HEK293 (cell line): ENCODE measurements around the gene TRIM2.

ENCODE experiments used
- CTCF ChIA-PET: fragments of 350-600 bp; formaldehyde crosslinking; extraction: SDS; loops from one replicate; lab custom pipeline; 2021; ENCODE audit warnings: antibody characterized with exemption; lab: Yijun Ruan, JAX
- POLR2A ChIA-PET: fragments of 300-600 bp; formaldehyde crosslinking; extraction: SDS; loops from one replicate; lab custom pipeline; 2020; ENCODE audit warnings: antibody characterized with exemption, inconsistent platforms; lab: Yijun Ruan, JAX
- H3K27ac ChIP-seq: fragments of 200-500 bp; sonication (Bioruptor generic); 2 replicates; pipeline ENCODE4 v1.5.1; 2014; ENCODE audit warnings: low read depth, low read length, control low read depth, inconsistent platforms; ENCODE audit errors: extremely low read depth
- H3K36me3 ChIP-seq, 2 experiments: fragments of 200-500 bp in 1 of 2; sonication (Bioruptor generic) in 1 of 2; 1 replicate in 1 of 2; 2 replicates in 1 of 2; pipeline ENCODE4 v1.5.1; 2014 to 2017; ENCODE audit warnings: inconsistent platforms in 2 of 2, low read length in 2 of 2; ENCODE audit not compliant: control insufficient read depth in 2 of 2, insufficient read depth in 1 of 2
- H3K4me1 ChIP-seq: fragments of 200-500 bp; sonication (Bioruptor generic); 2 replicates; pipeline ENCODE4 v1.5.1; 2014; ENCODE audit warnings: mild to moderate bottlenecking, low read length, inconsistent platforms; ENCODE audit not compliant: control insufficient read depth, insufficient read depth
- H3K4me3 ChIP-seq: 2 replicates; pipeline ENCODE4 v1.5.1; 2011; ENCODE audit warnings: low read depth, mild to moderate bottlenecking, control low read depth, low read length, moderate library complexity
- H3K9me3 ChIP-seq: fragments of 200-500 bp; sonication (Bioruptor generic); 2 replicates; pipeline ENCODE4 v1.5.1; 2014; ENCODE audit warnings: low read depth, low read length, inconsistent platforms; ENCODE audit not compliant: control insufficient read depth, insufficient read depth
- GLIS1 ChIP-seq: fragments of 450-650 bp; formaldehyde crosslinking; IDR thresholded peaks from 2 replicates; pipeline ENCODE4 v1.5.1; 2016; ENCODE audit warnings: missing biosample characterization, missing genetic modification characterization
- HIC1 ChIP-seq: fragments of 450-650 bp; formaldehyde crosslinking; IDR thresholded peaks from 2 replicates; pipeline ENCODE4 v1.5.1; 2016; ENCODE audit warnings: missing biosample characterization, missing genetic modification characterization
- MZF1 ChIP-seq: fragments of 450-650 bp; formaldehyde crosslinking; IDR thresholded peaks from 2 replicates; pipeline ENCODE4 v1.5.1; 2017; ENCODE audit warnings: missing biosample characterization, missing genetic modification characterization, borderline replicate concordance
- PRDM1 ChIP-seq: fragments of 450-650 bp; formaldehyde crosslinking; IDR thresholded peaks from 2 replicates; pipeline ENCODE4; 2016; ENCODE audit warnings: missing biosample characterization, missing genetic modification characterization
- PRDM10 ChIP-seq: fragments of 450-650 bp; formaldehyde crosslinking; IDR thresholded peaks from 2 replicates; pipeline ENCODE4 v1.5.1; 2016; ENCODE audit warnings: missing biosample characterization, missing genetic modification characterization
- TCF7L2 ChIP-seq: IDR thresholded peaks from 2 replicates; pipeline ENCODE4 v1.6.1; 2011; ENCODE audit warnings: low read depth, mild to moderate bottlenecking, inconsistent platforms, low read length, moderate library complexity, borderline replicate concordance
- ZNF132 ChIP-seq: fragments of 450-650 bp; formaldehyde crosslinking; IDR thresholded peaks from 2 replicates; pipeline ENCODE4 v1.5.1; 2017; ENCODE audit warnings: missing biosample characterization, missing genetic modification characterization, borderline replicate concordance
- ZNF138 ChIP-seq: fragments of 450-650 bp; formaldehyde crosslinking; IDR thresholded peaks from 2 replicates; pipeline ENCODE4 v1.5.1; 2016; ENCODE audit warnings: missing biosample characterization, missing genetic modification characterization, borderline replicate concordance
- ZNF239 ChIP-seq: fragments of 450-650 bp; formaldehyde crosslinking; IDR thresholded peaks from 2 replicates; pipeline ENCODE4 v1.5.1; 2016; ENCODE audit warnings: missing biosample characterization, missing genetic modification characterization
- ZNF280D ChIP-seq: fragments of 450-650 bp; formaldehyde crosslinking; IDR thresholded peaks from 2 replicates; pipeline ENCODE4 v1.5.1; 2016; ENCODE audit warnings: missing biosample characterization, missing genetic modification characterization
- ZNF341 ChIP-seq: fragments of 450-650 bp; formaldehyde crosslinking; IDR thresholded peaks from 2 replicates; pipeline ENCODE4; 2016; ENCODE audit warnings: low read depth, missing biosample characterization, missing genetic modification characterization
- ZNF488 ChIP-seq: fragments of 450-650 bp; formaldehyde crosslinking; IDR thresholded peaks from 2 replicates; pipeline ENCODE4 v1.5.1; 2016; ENCODE audit warnings: missing biosample characterization, missing genetic modification characterization
- ZNF514 ChIP-seq: fragments of 450-650 bp; formaldehyde crosslinking; IDR thresholded peaks from 2 replicates; pipeline ENCODE4 v1.5.1; 2016; ENCODE audit warnings: missing biosample characterization, missing genetic modification characterization
- ZNF544 ChIP-seq: fragments of 450-650 bp; formaldehyde crosslinking; IDR thresholded peaks from 2 replicates; pipeline ENCODE4 v1.5.0; 2017; ENCODE audit warnings: missing biosample characterization, missing genetic modification characterization
- ZNF629 ChIP-seq: fragments of 450-650 bp; formaldehyde crosslinking; IDR thresholded peaks from 2 replicates; pipeline ENCODE4 v1.5.1; 2017; ENCODE audit warnings: missing biosample characterization, missing genetic modification characterization
- ZNF639 ChIP-seq: fragments of 450-650 bp; formaldehyde crosslinking; IDR thresholded peaks from 2 replicates; pipeline ENCODE4 v1.5.1; 2016; ENCODE audit warnings: missing biosample characterization, missing genetic modification characterization

TRIM2 gene

GRCh38 chr4:153159728-153160221 lies 44.5 kb upstream of the TRIM2 start (continued):
- TF ChIP-seq PRDM10 (tag by site-specific recombination): no peak
- 0 out of 2 replicates have a peak, but pooled peaks have one; percentile 12 for TF ChIP-seq ZNF629
- TF ChIP-seq ZNF138 (tag by site-specific recombination): no peak
- TF ChIP-seq ZNF341: no peak
- no peak for TF ChIP-seq ZNF239 (tag by site-specific recombination)
- TF ChIP-seq ZNF639 (tag by site-specific recombination): no peak
- TF ChIP-seq PRDM1 (tag by site-specific recombination): 0 out of 2 replicates have a peak, but pooled peaks have one; percentile 11
- TF ChIP-seq ZNF514 (tag by site-specific recombination): no peak
- no peak for TF ChIP-seq GLIS1 (tag by site-specific recombination)

GRCh38 chr4:153160821-153161220 lies 43.4 kb upstream of the TRIM2 start:
- CTCF ChIA-PET: interaction anchor here (1.2 to 1.4 kb wide), 2 partner anchors 18 to 33 kb away, joined by 4 to 5 read pairs; no protein-coding TSS in a partner anchor
- POLR2A ChIA-PET: no interaction called here
- no peak overlapping the region for H3K4me3 ChIP-seq
- no peaks in the 10 kb centered on the region for H3K36me3 ChIP-seq
- H3K27ac ChIP-seq: no peak overlapping the region
- TF ChIP-seq ZNF488 (tag by site-specific recombination) (no peak), ZNF514 (tag by site-specific recombination) (no peak), ZNF544 (tag by site-specific recombination) (no peak), HIC1 (no peak), TCF7L2 (no peak), MZF1 (tag by site-specific recombination) (no peak), ZNF132 (no peak), ZNF280D (tag by site-specific recombination) (no peak)
- no peaks in the 10 kb centered on the region for H3K9me3 ChIP-seq
- peaks cover 5% of the 10 kb centered on the region for H3K4me1 ChIP-seq
